Hepatocyte (in vitro differentiated cells): ENCODE measurements around the gene ARHGEF26.

Source experiments
- EZH2 ChIP-seq: fragments of 200-600 bp; sonication (generic); IDR thresholded peaks from 2 replicates; pipeline ENCODE4 v1.6.1; 2016; ENCODE audit warnings: antibody characterized with exemption, mild to moderate bottlenecking, borderline replicate concordance
- EZH2phosphoT487 ChIP-seq: fragments of 200-600 bp; sonication (generic); IDR thresholded peaks from one replicate; pipeline ENCODE4 v1.6.1; 2018; ENCODE audit warnings: antibody characterized with exemption, mild to moderate bottlenecking, low read depth, moderate library complexity; ENCODE audit not compliant: unreplicated experiment, severe bottlenecking
- TF ChIP-seq, protein P1 (sequence below): fragments of 200-600 bp; sonication (generic); IDR thresholded peaks from 2 replicates; pipeline ENCODE4 v1.5.1; 2016; ENCODE audit warnings: antibody characterized with exemption, mild to moderate bottlenecking; ENCODE audit not compliant: poor library complexity

GRCh38 chr3:154100556-154100955 lies 20.6 kb upstream of the ARHGEF26 start:
- TF ChIP-seq, protein P1, sequence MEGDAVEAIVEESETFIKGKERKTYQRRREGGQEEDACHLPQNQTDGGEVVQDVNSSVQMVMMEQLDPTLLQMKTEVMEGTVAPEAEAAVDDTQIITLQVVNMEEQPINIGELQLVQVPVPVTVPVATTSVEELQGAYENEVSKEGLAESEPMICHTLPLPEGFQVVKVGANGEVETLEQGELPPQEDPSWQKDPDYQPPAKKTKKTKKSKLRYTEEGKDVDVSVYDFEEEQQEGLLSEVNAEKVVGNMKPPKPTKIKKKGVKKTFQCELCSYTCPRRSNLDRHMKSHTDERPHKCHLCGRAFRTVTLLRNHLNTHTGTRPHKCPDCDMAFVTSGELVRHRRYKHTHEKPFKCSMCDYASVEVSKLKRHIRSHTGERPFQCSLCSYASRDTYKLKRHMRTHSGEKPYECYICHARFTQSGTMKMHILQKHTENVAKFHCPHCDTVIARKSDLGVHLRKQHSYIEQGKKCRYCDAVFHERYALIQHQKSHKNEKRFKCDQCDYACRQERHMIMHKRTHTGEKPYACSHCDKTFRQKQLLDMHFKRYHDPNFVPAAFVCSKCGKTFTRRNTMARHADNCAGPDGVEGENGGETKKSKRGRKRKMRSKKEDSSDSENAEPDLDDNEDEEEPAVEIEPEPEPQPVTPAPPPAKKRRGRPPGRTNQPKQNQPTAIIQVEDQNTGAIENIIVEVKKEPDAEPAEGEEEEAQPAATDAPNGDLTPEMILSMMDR, result no peak
- TF ChIP-seq EZH2phosphoT487 (no peak), EZH2 (no peak)
